Mesodermal cell (in vitro differentiated cells): Measurements from ENCODE around the gene IGSF9B.

ENCODE experiments used
- H3K27ac ChIP-seq: 2 replicates; pipeline ENCODE4 v1.7.0; 2013; ENCODE audit warnings: mild to moderate bottlenecking, low read depth, low read length, moderate library complexity; ENCODE audit not compliant: severe bottlenecking
- H3K36me3 ChIP-seq: 2 replicates; pipeline ENCODE4 v1.7.1; 2013; ENCODE audit warnings: mild to moderate bottlenecking, low read length, moderate library complexity; ENCODE audit not compliant: control insufficient read depth, insufficient read depth
- H3K4me1 ChIP-seq: one replicate; pipeline ENCODE4 v1.7.1; 2013; ENCODE audit warnings: mild to moderate bottlenecking, low read length; ENCODE audit not compliant: insufficient read depth, control insufficient read depth, poor library complexity, severe bottlenecking
- H3K4me3 ChIP-seq: 2 replicates; pipeline ENCODE4 v1.7.0; 2013; ENCODE audit warnings: low read length, control low read depth, mild to moderate bottlenecking; ENCODE audit not compliant: insufficient read depth, poor library complexity, severe bottlenecking; ENCODE audit errors: extremely low read depth
- H3K9me3 ChIP-seq: 2 replicates; pipeline ENCODE4 v1.7.1; 2013; ENCODE audit warnings: mild to moderate bottlenecking, low read length, moderate library complexity; ENCODE audit not compliant: control insufficient read depth
- WGBS, 2 experiments: methylation state at CpG; one replicate each; pipeline ENCODE4 v1.1.5; 2013; ENCODE audit warnings: missing lambda C conversion rate in 2 of 2; ENCODE audit not compliant: insufficient coverage in 2 of 2; 5-methylcytosine and 5-hydroxymethylcytosine counted together

The IGSF9B gene

DNA sequence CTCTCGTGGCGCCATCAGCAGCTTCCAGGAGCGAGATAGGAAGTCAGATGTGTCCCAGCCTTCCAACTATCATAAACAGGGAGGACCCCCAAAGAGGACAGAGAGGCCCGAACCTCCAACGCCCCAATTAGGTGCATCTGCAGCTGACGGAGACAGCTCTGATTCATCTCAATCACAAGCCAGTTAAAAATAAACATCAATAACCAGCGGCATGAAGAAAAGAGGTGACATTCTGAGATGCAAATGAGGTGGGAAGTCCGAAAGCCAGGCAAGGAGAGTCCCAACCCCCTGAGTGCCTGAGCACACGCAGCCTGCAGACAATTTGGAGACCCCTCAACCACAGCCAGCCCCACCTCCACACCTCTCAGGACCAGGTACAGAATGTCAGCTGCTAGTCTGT, 28.1 kb upstream of the IGSF9B start:
- no peaks in the 10 kb centered on the region for H3K4me1 ChIP-seq
- WGBS, 2 experiments = 86 to 91% methylated on average over 5 to 7 of the region's 9 CpGs

GRCh38 chr11:133983660-133984316, 27.0 kb upstream of the IGSF9B start:
- 89 to 92% methylated on average over 22 to 23 of the region's 28 CpGs for WGBS, 2 experiments
- Histone ChIP-seq H3K4me3 (no peak overlapping the region), H3K4me1 (no peaks in the 10 kb centered on the region), H3K27ac (no peak overlapping the region), H3K9me3 (no peaks in the 10 kb centered on the region), H3K36me3 (no peaks in the 10 kb centered on the region)

More for the DNA sequence above, 28.1 kb upstream of the IGSF9B start:
- Histone ChIP-seq H3K9me3 (no peaks in the 10 kb centered on the region), H3K27ac (no peak overlapping the region), H3K36me3 (no peaks in the 10 kb centered on the region), H3K4me3 (no peak overlapping the region)

DNA sequence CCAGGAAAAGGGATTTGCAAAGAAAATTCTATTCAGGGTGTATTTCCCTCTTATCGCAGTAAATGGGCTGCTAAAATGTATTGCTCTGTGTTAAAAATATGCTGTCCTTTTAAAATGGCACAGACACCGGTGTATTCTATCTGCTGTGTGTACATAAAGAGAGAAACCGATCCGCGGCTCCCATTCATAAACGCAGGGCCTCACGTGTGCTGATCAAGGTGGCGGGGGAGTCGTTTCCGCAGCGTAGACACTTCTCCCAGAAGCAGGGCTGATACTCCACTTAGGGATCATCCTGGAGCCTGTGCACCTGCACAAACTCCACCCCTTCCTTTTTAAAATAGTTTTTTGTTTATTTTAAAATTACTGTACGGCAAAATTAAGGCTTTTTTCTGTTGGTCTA, 26.1 kb upstream of the IGSF9B start:
- no peaks in the 10 kb centered on the region for H3K36me3 ChIP-seq
- 90 to 96% methylated on average over 11 of the region's 12 CpGs for WGBS, 2 experiments
- no peak overlapping the region for H3K27ac ChIP-seq
- H3K9me3 ChIP-seq = no peaks in the 10 kb centered on the region
- no peak overlapping the region for H3K4me3 ChIP-seq
- H3K4me1 ChIP-seq = no peaks in the 10 kb centered on the region

GRCh38 chr11:133982151-133982550, 25.4 kb upstream of the IGSF9B start:
- Histone ChIP-seq H3K9me3 (no peaks in the 10 kb centered on the region), H3K4me1 (no peaks in the 10 kb centered on the region)
- WGBS, 2 experiments = 90 to 100% methylated on average over 10 to 14 of the region's 14 CpGs

DNA sequence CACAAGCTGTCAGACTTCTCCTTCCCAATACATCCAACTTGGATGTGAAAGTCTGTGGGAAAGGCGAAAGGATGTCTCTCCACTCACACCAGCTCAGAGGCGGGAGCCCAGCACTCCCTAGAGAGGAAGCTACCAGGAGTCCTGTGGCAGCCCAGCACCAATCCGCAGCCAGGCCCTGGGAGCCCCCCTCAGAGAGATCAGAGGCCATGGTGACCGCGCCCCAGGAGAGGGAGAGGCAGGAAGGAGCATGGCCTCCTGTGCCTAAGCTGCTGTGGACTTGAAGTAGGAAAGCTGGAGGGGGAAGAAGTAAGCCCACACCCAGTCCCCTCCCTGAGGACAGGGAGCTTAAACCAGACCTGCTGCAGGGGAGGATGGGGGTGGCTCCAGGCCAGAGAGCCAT, 24.4 kb upstream of the IGSF9B start:
- WGBS, 2 experiments = 33 to 83% methylated on average over 2 to 3 of the region's 5 CpGs
- H3K27ac ChIP-seq = no peak overlapping the region
- no peaks in the 10 kb centered on the region for H3K4me1 ChIP-seq
- no peak overlapping the region for H3K4me3 ChIP-seq
- no peaks in the 10 kb centered on the region for H3K9me3 ChIP-seq
- H3K36me3 ChIP-seq = no peaks in the 10 kb centered on the region

More at GRCh38 chr11:133982151-133982550, 25.4 kb upstream of the IGSF9B start:
- H3K4me3 ChIP-seq = no peak overlapping the region
- no peak overlapping the region for H3K27ac ChIP-seq
- H3K36me3 ChIP-seq = no peaks in the 10 kb centered on the region

DNA sequence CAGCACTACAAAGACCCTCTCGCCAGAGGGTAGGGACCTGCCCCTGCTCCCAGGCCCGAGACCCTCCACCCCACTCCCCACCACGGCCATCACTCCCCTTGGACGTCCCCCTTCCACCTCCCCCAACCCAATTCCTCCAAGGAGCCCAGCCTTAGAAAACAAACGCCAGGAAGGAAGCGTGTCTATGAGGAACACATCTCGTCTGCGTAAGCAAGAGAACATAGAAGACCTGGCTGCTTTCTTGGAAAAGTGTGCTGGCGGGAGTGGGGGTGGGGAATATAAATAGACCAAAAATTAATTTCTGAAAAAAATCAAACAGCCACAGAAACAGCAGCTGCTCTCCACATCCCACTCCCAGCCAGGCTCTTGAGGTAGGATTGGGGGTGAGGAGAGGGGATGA, 23.9 kb upstream of the IGSF9B start:
- no peak overlapping the region for H3K27ac ChIP-seq
- no peaks in the 10 kb centered on the region for H3K4me1 ChIP-seq
- no peaks in the 10 kb centered on the region for H3K9me3 ChIP-seq
- H3K36me3 ChIP-seq = no peaks in the 10 kb centered on the region
- WGBS, 2 experiments = 80 to 90% methylated on average over 2 to 6 of the region's 9 CpGs
- no peak overlapping the region for H3K4me3 ChIP-seq

DNA sequence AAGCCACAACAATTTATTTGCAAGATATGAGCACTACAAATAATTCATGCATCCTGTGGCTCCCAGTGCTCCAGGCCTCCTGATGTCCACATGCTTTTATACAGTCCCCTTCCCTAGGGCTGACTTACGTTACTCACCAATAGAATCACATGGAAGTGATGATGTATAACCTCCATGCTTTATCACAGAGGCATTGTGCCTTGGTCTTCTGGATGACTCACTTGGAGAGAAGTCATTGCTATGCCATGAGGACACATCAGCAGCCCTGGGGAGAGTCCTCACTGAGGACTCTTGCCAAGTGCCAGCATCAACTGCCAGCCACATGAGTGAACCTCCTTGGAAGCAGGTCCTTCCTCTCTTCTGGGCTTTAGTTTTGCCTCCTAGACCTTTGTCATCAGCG, 22.0 kb upstream of the IGSF9B start:
- no peak overlapping the region for H3K4me3 ChIP-seq
- H3K36me3 ChIP-seq = no peaks in the 10 kb centered on the region
- no peaks in the 10 kb centered on the region for H3K9me3 ChIP-seq
- no peaks in the 10 kb centered on the region for H3K4me1 ChIP-seq
- H3K27ac ChIP-seq = no peak overlapping the region
- WGBS, 2 experiments = 70 to 80% methylated on average over 1 of the region's 2 CpGs

- Histone ChIP-seq H3K4me1 (no peaks in the 10 kb centered on the region), H3K9me3 (no peaks in the 10 kb centered on the region), H3K27ac (no peak overlapping the region), H3K4me3 (no peak overlapping the region), H3K36me3 (no peaks in the 10 kb centered on the region)
- WGBS, 2 experiments = 89% methylated on average over 5 to 6 of the region's 10 CpGs
Measured at GRCh38 chr11:133977067-133977677, 20.4 kb upstream of the IGSF9B start.

DNA sequence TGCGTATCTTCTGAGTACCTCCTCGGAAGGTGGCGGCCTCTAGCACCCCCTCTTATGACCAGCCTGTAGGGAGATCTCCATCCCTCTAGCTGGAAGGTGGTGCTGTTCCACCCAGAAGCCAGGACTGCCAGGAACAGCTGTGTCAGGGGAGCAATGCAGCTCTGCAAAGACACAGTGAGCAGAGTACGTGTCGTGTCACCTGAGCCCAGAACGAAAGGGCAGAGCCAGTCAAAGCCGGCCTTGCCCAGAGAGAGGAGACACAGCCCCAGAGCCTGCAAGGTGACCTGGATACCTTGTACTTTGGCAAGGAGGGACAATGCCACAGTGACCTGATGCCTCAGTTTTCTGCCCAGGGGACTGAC, 18.7 kb upstream of the IGSF9B start:
- H3K4me1 ChIP-seq = no peaks in the 10 kb centered on the region
- no peaks in the 10 kb centered on the region for H3K9me3 ChIP-seq
- H3K27ac ChIP-seq = no peak overlapping the region
- H3K36me3 ChIP-seq = no peaks in the 10 kb centered on the region
- no peak overlapping the region for H3K4me3 ChIP-seq
- WGBS, 2 experiments = 82 to 83% methylated on average over 4 to 7 of the region's 7 CpGs

DNA sequence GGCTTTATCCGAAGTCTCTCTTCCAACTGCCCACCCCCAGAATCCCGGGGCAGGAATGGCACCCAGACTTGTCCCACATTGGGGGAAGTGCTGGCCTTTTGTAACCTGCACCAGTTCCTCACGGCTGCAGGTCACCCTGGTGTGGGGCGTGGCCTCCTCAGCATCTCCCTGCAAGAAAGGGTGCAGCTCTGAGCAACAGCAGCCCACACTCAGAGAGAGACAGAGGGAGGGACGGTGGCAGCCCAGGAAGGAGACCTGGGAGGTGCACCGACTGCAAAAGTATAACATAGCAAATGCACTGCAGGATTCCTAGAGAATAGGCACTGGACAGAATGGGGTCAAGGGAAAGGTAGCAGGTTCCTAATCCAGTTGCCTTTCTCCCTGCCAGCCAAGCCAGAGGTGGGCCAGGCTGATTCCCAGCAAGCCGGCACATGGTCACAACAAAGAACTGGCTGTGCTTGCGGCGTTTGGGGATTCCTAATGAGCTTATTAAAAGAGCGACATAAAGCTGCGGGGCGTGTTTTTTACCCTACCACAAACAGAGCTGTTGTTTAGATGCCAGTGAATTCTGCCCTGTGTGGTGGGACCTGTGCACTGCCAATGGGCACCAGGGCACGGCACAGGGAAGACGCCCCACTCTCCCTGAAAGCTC, 18.2 kb upstream of the IGSF9B start:
- H3K36me3 ChIP-seq = no peaks in the 10 kb centered on the region
- H3K4me3 ChIP-seq = no peak overlapping the region
- no peak overlapping the region for H3K27ac ChIP-seq
- H3K9me3 ChIP-seq = no peaks in the 10 kb centered on the region
- 82 to 83% methylated on average over 12 to 13 of the region's 14 CpGs for WGBS, 2 experiments
- no peaks in the 10 kb centered on the region for H3K4me1 ChIP-seq

GRCh38 chr11:133971881-133972280, 15.1 kb upstream of the IGSF9B start:
- H3K9me3 ChIP-seq = no peaks in the 10 kb centered on the region
- WGBS, 2 experiments = 80 to 86% methylated on average over 7 to 11 of the region's 11 CpGs
- no peak overlapping the region for H3K4me3 ChIP-seq
- no peak overlapping the region for H3K27ac ChIP-seq
- no peaks in the 10 kb centered on the region for H3K36me3 ChIP-seq
- no peaks in the 10 kb centered on the region for H3K4me1 ChIP-seq
